ENCODE data around the gene HIPK2. TPM values are rescaled to one million over a fixed set of nuclear protein-coding genes. Genes with fewer than 3 reads are reported as not detected.

HIPK2 gene
- total and polyA plus RNA-seq, 2 of the 4 experiments (the other 2 are of a cell fraction): 22.0 to 27.1 TPM

GRCh38 chr7:139737221-139738100, 40.3 kb downstream of the HIPK2 start:
- Histone ChIP-seq H4K8ac (ENCODE audit: low read depth in 2 of 2, low read length in 2 of 2) (no peak overlapping the region), H3K18ac (ENCODE audit: low read depth, low read length) (no peak overlapping the region), H4K5ac (ENCODE audit: low read depth, low read length) (no peak overlapping the region), H3K4me2 (ENCODE audit: low read depth, low read length) (peak overlapping the region; percentile 7; the same call in 1 of the 2 replicates), H3K9me3 (ENCODE audit: control insufficient read depth, insufficient read depth, low read length) (no peaks in the 10 kb centered on the region), H2BK120ac (ENCODE audit: low read depth, low read length) (0 out of 2 replicates have a peak overlapping the region, but pooled peaks have one; percentile 3), H3K27ac (ENCODE audit: insufficient read depth, low read length) (no peak overlapping the region), H3K79me1 (ENCODE audit: low read depth in 1 of 2, low read length in 2 of 2) (peaks cover 24 to 90% of the 10 kb centered on the region in 2 experiments), H4K20me1 (ENCODE audit: insufficient read depth, low read length) (peaks cover 96% of the 10 kb centered on the region), H3K9me1 (ENCODE audit: insufficient read depth, low read length) (peaks cover 64% of the 10 kb centered on the region), H2AK5ac (ENCODE audit: low read depth, low read length) (no peak overlapping the region), H3K4ac (ENCODE audit: low read depth, low read length) (peak overlapping the region; percentile 6; the same call in 1 of the 2 replicates), H3K9ac (ENCODE audit: low read depth, low read length) (no peak overlapping the region), H2BK20ac (ENCODE audit: low read depth, low read length) (no peak overlapping the region), H3K27me3 (ENCODE audit: control insufficient read depth, insufficient read depth, low read length) (no peaks in the 10 kb centered on the region), H3K56ac (ENCODE audit: extremely low read depth, insufficient read depth, low read length) (no peak overlapping the region), H2AK9ac (replicated peaks; ENCODE audit: low read depth, low read length, poor library complexity) (no peak overlapping the region), H2AFZ (replicated peaks; ENCODE audit: low read length, poor library complexity) (no peak overlapping the region), H2BK5ac (ENCODE audit: low read depth, low read length, poor library complexity, severe bottlenecking) (no peak overlapping the region), H2BK15ac (ENCODE audit: low read depth, low read length) (no peak overlapping the region), H3K4me1 (ENCODE audit: control insufficient read depth, insufficient read depth, low read length) (peaks cover 46% of the 10 kb centered on the region), H3K14ac (replicated peaks; ENCODE audit: low read depth, low read length) (no peak overlapping the region), H3K36me3 (ENCODE audit: control insufficient read depth, insufficient read depth, low read length) (peaks cover 31% of the 10 kb centered on the region), H3K4me3 (ENCODE audit: insufficient read depth, low read depth, low read length) (no peak overlapping the region), H4K91ac (ENCODE audit: insufficient read depth, low read depth, low read length) (no peak overlapping the region), H3K23ac (ENCODE audit: low read depth, low read length) (no peak overlapping the region)
- DNase-seq: peak; percentile 45
- CTCF ChIA-PET: interaction anchor here (0.7 kb wide), 1 partner anchor 63 kb away, joined by 3 read pairs; no protein-coding TSS in a partner anchor
- intact Hi-C loops (cut with micrococcal nuclease) (no loop called here), dilution Hi-C loops (cut with HindIII; ENCODE audit: low sequenced_read_pairs, unreplicated experiment) (no loop called here), in situ Hi-C loops (cut with MboI; ENCODE audit: low sequenced_read_pairs) (no loop called here)
- POLR2A ChIA-PET (ENCODE audit: unreplicated experiment): interaction anchor here (1.0 kb wide), 1 partner anchor 221 kb away, joined by 3 read pairs; no protein-coding TSS in a partner anchor
- no TSS peak for BruUV-seq (replicated peaks)
- ATAC-seq (ENCODE audit: low read depth): no peak
- WGBS, 2 experiments (ENCODE audit: extremely low coverage in 2 of 2, insufficient read length in 1 of 2): no CpG with 5 or more reads among the region's 10 CpGs
- TF ChIP-seq POLR2A (IDR thresholded peaks at IDR 0.05; ENCODE audit: low read depth, low read length): no peak

Measured in IMR-90 (cell line).